Measurements from ENCODE around the gene FKBP1A.

GRCh38 chr20:1330075-1330830 lies 62.6 kb downstream of the FKBP1A start:
- TF ChIP-seq POLR2A (IDR thresholded peaks at IDR 0.05) (peak in 1 of 4 donors; percentile 44), CTCF (IDR thresholded peaks at IDR 0.05) (no peak)
